COLO668 (cell line): ENCODE results near the gene SLC6A14.
A peak's percentile ranks its signal among the peaks of the same experiment; 100 is the strongest.

Source experiments
- DNase-seq: peaks from one replicate; lab custom pipeline; 2025; ENCODE audit not compliant: unreplicated experiment; lab: John Stamatoyannopoulos, UW

SLC6A14 gene

GRCh38 chrX:116436358-116436816 lies at the start of gene SLC6A14:
Gene SLC6A14 (plus strand): TSS chrX:116436606. CDS start chrX:116436710, 104 bp downstream.
- DNase-seq, result peak; percentile 0

- no peak for DNase-seq
These were observed 40.7 kb upstream of the SLC6A14 start for GRCh38 chrX:116395752-116396151.

- DNase-seq, result no peak
These were observed 36.7 kb upstream of the SLC6A14 start for GRCh38 chrX:116399681-116400080.

- DNase-seq, result no peak
These were observed 27.2 kb upstream of the SLC6A14 start for GRCh38 chrX:116409219-116409618.

- no peak for DNase-seq
These were observed 23.1 kb upstream of the SLC6A14 start for GRCh38 chrX:116413273-116413672.

GRCh38 chrX:116417214-116417613 lies 19.2 kb upstream of the SLC6A14 start:
- no peak for DNase-seq

- DNase-seq, result no peak
These were observed 18.4 kb upstream of the SLC6A14 start for GRCh38 chrX:116417968-116418367.

GRCh38 chrX:116427978-116428377 lies 8.4 kb upstream of the SLC6A14 start:
- no peak for DNase-seq

- no peak for DNase-seq
These were observed 809 bp upstream of the SLC6A14 start for GRCh38 chrX:116435597-116435996.

- no peak for DNase-seq
These were observed 12.8 kb downstream of the SLC6A14 start for GRCh38 chrX:116449156-116449555.

GRCh38 chrX:116462822-116463221 lies 26.4 kb downstream of the SLC6A14 start, which contains the start of gene CT83:
Gene CT83 (minus strand): TSS chrX:116462976. CDS start chrX:116462856, 120 bp downstream.
- DNase-seq, result no peak

- DNase-seq, result no peak
These were observed 43.7 kb downstream of the SLC6A14 start for GRCh38 chrX:116480059-116480458.

- no peak for DNase-seq
These were observed 53.7 kb downstream of the SLC6A14 start for GRCh38 chrX:116490104-116490503.

- no peak for DNase-seq
These were observed 56.9 kb downstream of the SLC6A14 start for GRCh38 chrX:116493271-116493670.

- no peak for DNase-seq
These were observed 63.4 kb downstream of the SLC6A14 start for GRCh38 chrX:116499780-116500179.
